K562 (cell line): ENCODE data around the gene UGT1A5. TPM values are rescaled to one million over a fixed set of nuclear protein-coding genes. Genes with fewer than 3 reads are reported as not detected.

ENCODE experiments used
- ATAC-seq: fragments of 200-7000 bp; cut with Tn5 transposase; 3 replicates; pipeline ENCODE4 v1.9.1; 2020; ENCODE audit warnings: moderate library complexity
- BruUV-seq: library from RNA; stranded (reverse); fragments of 400-500 nt; replicated peaks from 2 replicates; lab custom pipeline; 2021; lab: Mats Ljungman, UMichigan
- CTCF ChIA-PET: fragments of 300-600 bp; formaldehyde crosslinking; extraction: SDS; loops from one replicate; lab custom pipeline; 2021; ENCODE audit warnings: low intra/inter-chr PET ratio; lab: Yijun Ruan, JAX
- POLR2A ChIA-PET: fragments of 300-600, 350-650 bp; sonication (Branson Sonifier 250); formaldehyde crosslinking; extraction: SDS; loops from one replicate; lab custom pipeline; 2021; ENCODE audit warnings: antibody characterized with exemption, inconsistent platforms; lab: Yijun Ruan, JAX
- DNase-seq, 4 experiments: peaks; one replicate each; pipeline versions ENCODE4 v3.0.0 to v3.0.0-alpha.2; 2011 to 2018; ENCODE audit warnings: low spot score in 3 of 4, mixed read lengths in 3 of 4; ENCODE audit errors: extremely low read depth in 1 of 4
- FAIRE-seq: peaks from 2 replicates; lab custom pipeline; 2011; peaks lifted over from hg19 to GRCh38; lab: Jason Lieb, UNC
- H2AFZ ChIP-seq: 2 replicates; pipeline ENCODE4 v1.6.0; 2011; ENCODE audit warnings: low read depth, low read length, control low read depth, inconsistent platforms
- H3K27ac ChIP-seq: fragments of 200-600 bp; 3 replicates; pipeline ENCODE4 v1.8.0; 2011; ENCODE audit warnings: low read depth, mild to moderate bottlenecking, control low read depth, inconsistent platforms, low read length, moderate library complexity, mixed read lengths; ENCODE audit errors: extremely low read depth
- H3K27me3 ChIP-seq, 2 experiments: fragments of 300-600 bp in 1 of 2; 2 replicates in 1 of 2; 3 replicates in 1 of 2; pipeline versions ENCODE4 v1.6.0 to v1.8.0; 2011; ENCODE audit warnings: inconsistent platforms in 2 of 2, low read length in 2 of 2, mild to moderate bottlenecking in 1 of 2, mixed read lengths in 1 of 2, moderate library complexity in 1 of 2; ENCODE audit not compliant: control insufficient read depth in 2 of 2, insufficient read depth in 2 of 2
- H3K36me3 ChIP-seq: fragments of 300-600 bp; 3 replicates; pipeline ENCODE4 v1.8.0; 2011; ENCODE audit warnings: mild to moderate bottlenecking, low read length, inconsistent platforms; ENCODE audit not compliant: control insufficient read depth, insufficient read depth
- H3K4me1 ChIP-seq, 2 experiments: fragments of 200-600 bp in 1 of 2; replicated peaks in 1 of 2; 2 replicates in 1 of 2; 3 replicates in 1 of 2; pipeline versions ENCODE4 v1.5.1 to v1.8.0; 2011; ENCODE audit warnings: inconsistent platforms in 2 of 2, low read length in 2 of 2, mild to moderate bottlenecking in 1 of 2, mixed read lengths in 1 of 2, moderate library complexity in 1 of 2; ENCODE audit not compliant: control insufficient read depth in 2 of 2, insufficient read depth in 2 of 2
- H3K4me2 ChIP-seq: 2 replicates; pipeline ENCODE4 v1.6.1; 2011; ENCODE audit warnings: low read length, control low read depth, inconsistent platforms, mixed read lengths; ENCODE audit not compliant: insufficient read depth
- H3K4me3 ChIP-seq: fragments of 200-600 bp; sonication (generic), shearing (Covaris generic); 2 replicates; pipeline ENCODE4 v1.5.1; 2016; ENCODE audit warnings: control low read depth, inconsistent platforms
- H3K79me2 ChIP-seq: fragments of 200-600 bp; 3 replicates; pipeline ENCODE4 v1.8.0; 2011; ENCODE audit warnings: low read length, inconsistent platforms; ENCODE audit not compliant: control insufficient read depth, insufficient read depth
- H3K9ac ChIP-seq, 2 experiments: 2 replicates each; pipeline versions ENCODE4 v1.6.0 to v1.6.1; 2011; ENCODE audit warnings: low read depth in 2 of 2, low read length in 2 of 2, control low read depth in 1 of 2, inconsistent platforms in 1 of 2, mild to moderate bottlenecking in 1 of 2, mixed read lengths in 1 of 2; ENCODE audit not compliant: insufficient read depth in 1 of 2
- H3K9me1 ChIP-seq: one replicate; pipeline ENCODE4 v1.6.0; 2011; ENCODE audit warnings: inconsistent platforms, mild to moderate bottlenecking, low read length, moderate library complexity; ENCODE audit not compliant: control insufficient read depth, insufficient read depth
- H3K9me3 ChIP-seq: replicated peaks from 2 replicates; pipeline ENCODE4 v1.5.1; 2011; ENCODE audit warnings: low read depth, low read length, inconsistent platforms; ENCODE audit not compliant: control insufficient read depth, insufficient read depth
- H4K20me1 ChIP-seq: replicated peaks from 2 replicates; pipeline ENCODE4 v1.6.1; 2011; ENCODE audit warnings: low read length, inconsistent platforms, mixed read lengths; ENCODE audit not compliant: control insufficient read depth, insufficient read depth
- CHD1 ChIP-seq: fragments of 200-600 bp; sonication (generic); IDR thresholded peaks from one replicate; pipeline ENCODE4 v1.6.1; 2012; ENCODE audit warnings: mild to moderate bottlenecking, moderate library complexity, low read length, inconsistent platforms
- CSDE1 ChIP-seq, 2 experiments: fragments of 450-650 bp; IDR thresholded peaks; 2 replicates each; pipeline ENCODE4 v1.6.1; 2016; ENCODE audit warnings: mild to moderate bottlenecking in 1 of 2
- FOXJ3 ChIP-seq: sonication (generic); formaldehyde crosslinking; IDR thresholded peaks from 2 replicates; pipeline ENCODE4 v1.4.0; 2020; ENCODE audit warnings: mild to moderate bottlenecking, missing genetic modification reagents
- GATA2 ChIP-seq: sonication (generic); formaldehyde crosslinking; IDR thresholded peaks from 2 replicates; pipeline ENCODE4 v1.4.0; 2020; ENCODE audit warnings: mild to moderate bottlenecking, missing genetic modification reagents
- HDGF ChIP-seq: fragments of 450-650 bp; IDR thresholded peaks from 2 replicates; pipeline ENCODE4 v1.6.1; 2016
- SIN3A ChIP-seq, 2 experiments: fragments of 150-350 bp in 1 of 2; IDR thresholded peaks; 2 replicates each; pipeline ENCODE4 v1.6.1; 2011 to 2016; ENCODE audit warnings: borderline replicate concordance in 2 of 2, low read depth in 2 of 2, low read length in 2 of 2, mild to moderate bottlenecking in 2 of 2, moderate library complexity in 2 of 2; ENCODE audit not compliant: control insufficient read depth in 1 of 2
- TFAM ChIP-seq: fragments of 250-450 bp; sonication (Bioruptor Pico); conservative IDR thresholded peaks from 2 replicates; pipeline ENCODE4 v1.5.0; 2021; ENCODE audit warnings: mild to moderate bottlenecking, moderate library complexity
- ZFP30 ChIP-seq: fragments of 250-450 bp; sonication (Bioruptor Pico); IDR thresholded peaks from 2 replicates; pipeline ENCODE4 v1.8.0; 2022; ENCODE audit warnings: moderate library complexity, mild to moderate bottlenecking, inconsistent platforms, borderline replicate concordance
- ZNF644 ChIP-seq: fragments of 200-800 bp; sonication (Bioruptor generic); IDR thresholded peaks from 2 replicates; pipeline ENCODE4 v1.6.1; 2016; ENCODE audit warnings: low read depth, missing genetic modification characterization, missing compliant biosample characterization
- WGBS: fragments of 100-300 bp; shearing (Covaris generic); methylation state at CpG from one replicate; pipeline ENCODE4 v1.1.6; 2016; ENCODE audit warnings: low coverage, mixed read lengths; ENCODE audit not compliant: insufficient coverage; ENCODE audit errors: missing lambda C conversion rate; 5-methylcytosine and 5-hydroxymethylcytosine counted together
- in situ Hi-C: fragments of 300-500 bp; cut with MboI; formaldehyde crosslinking; loops from 4 replicates; pipeline ENCODE4 v1.15.0; 2018; ENCODE audit warnings: inconsistent platforms, mixed read lengths
- intact Hi-C: fragments of 100-400 bp; cut with micrococcal nuclease; formaldehyde crosslinking; loops from 2 replicates; pipeline ENCODE4 v1.14.2; 2022
- polyA plus RNA-seq, 8 experiments: library from polyadenylated mRNA; depleted of rRNA in 4 of 8; stranded (reverse) in 5 of 8; unstranded in 3 of 8; fragments of >200 nt; fragmentation: Nextera tagmentation in 2 of 8; fragmentation: Illumina TruSeq in 1 of 8; extraction: Ambion mirVana in 2 of 8; extraction: Trizol in 1 of 8; gene quantifications; 2 replicates each; pipeline versions ENCODE4 v1.2.1 to v1.2.3, GENCODE V29; 2011 to 2014; ENCODE audit warnings: inconsistent platforms in 1 of 8, missing spikeins in 1 of 8
- total RNA-seq, 7 experiments: library from RNA; depleted of rRNA in 6 of 7; stranded (reverse); fragments of >200 nt in 6 of 7; fragmentation: Illumina TruSeq in 2 of 7; extraction: Trizol in 2 of 7; gene quantifications; 2 replicates each; pipeline versions ENCODE4 v1.2.1 to v1.2.3, GENCODE V29; 2011 to 2021; ENCODE audit warnings: low replicate concordance in 1 of 7
- TF ChIP-seq, protein P1 (sequence below), 2 experiments: fragments of 450-650 bp; IDR thresholded peaks; 2 replicates each; pipeline ENCODE4 v1.6.1; 2016

UGT1A5 gene
- total and polyA plus RNA-seq, 9 of the 15 experiments (the other 6 are each of a cell fraction or from before 2014, with no cell fraction given) = not detected

DNA sequence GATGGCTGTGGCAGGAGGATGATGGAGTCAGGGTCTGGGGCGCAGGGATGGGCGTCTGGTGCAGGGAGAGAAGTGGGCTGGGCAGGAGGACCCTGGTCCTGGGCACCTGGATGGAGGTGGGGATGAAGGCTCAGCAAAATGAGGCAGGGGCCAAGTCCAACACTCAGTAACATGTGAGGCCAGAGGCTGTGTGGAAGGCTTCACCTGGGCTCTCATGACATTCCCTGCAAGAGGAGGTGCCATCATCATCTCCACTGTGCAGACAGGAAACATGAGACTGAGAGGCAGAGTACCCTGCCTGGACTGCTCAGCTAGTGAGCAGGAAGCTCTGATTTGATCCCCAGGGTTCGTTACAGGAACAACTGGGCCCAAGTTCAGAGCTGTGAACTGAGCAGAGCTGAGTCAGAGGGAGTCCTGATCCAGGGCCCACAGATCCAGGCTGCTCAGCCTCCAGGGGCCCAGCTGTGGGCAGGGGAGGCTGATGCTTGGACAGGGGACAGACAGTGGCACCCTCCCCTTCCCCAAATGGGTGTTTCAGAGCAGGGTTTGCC is 104.7 kb downstream of the UGT1A5 start:
- no peaks in the 10 kb centered on the region; a peak in 1 of 5 replicates for H3K4me1 ChIP-seq
- BruUV-seq = no TSS peak
- no peaks in the 10 kb centered on the region; the same call in 1 of the 2 replicates for H4K20me1 ChIP-seq
- TF ChIP-seq CHD1 (no peak), ZFP30 (CRISPR knock-in tag) (no peak), SIN3A (IDR thresholded peaks at IDR 0.05; ENCODE audit: borderline replicate concordance in 2 of 2, control insufficient read depth in 1 of 2, low read depth in 2 of 2, low read length in 2 of 2) (no peak), ZNF644 (no peak), GATA2 (CRISPR knock-in tag) (no peak), FOXJ3 (CRISPR knock-in tag) (no peak), CSDE1 (IDR thresholded peaks at IDR 0.05) (no peak), HDGF (no peak), TFAM (no peak)
- TF ChIP-seq, protein P1, sequence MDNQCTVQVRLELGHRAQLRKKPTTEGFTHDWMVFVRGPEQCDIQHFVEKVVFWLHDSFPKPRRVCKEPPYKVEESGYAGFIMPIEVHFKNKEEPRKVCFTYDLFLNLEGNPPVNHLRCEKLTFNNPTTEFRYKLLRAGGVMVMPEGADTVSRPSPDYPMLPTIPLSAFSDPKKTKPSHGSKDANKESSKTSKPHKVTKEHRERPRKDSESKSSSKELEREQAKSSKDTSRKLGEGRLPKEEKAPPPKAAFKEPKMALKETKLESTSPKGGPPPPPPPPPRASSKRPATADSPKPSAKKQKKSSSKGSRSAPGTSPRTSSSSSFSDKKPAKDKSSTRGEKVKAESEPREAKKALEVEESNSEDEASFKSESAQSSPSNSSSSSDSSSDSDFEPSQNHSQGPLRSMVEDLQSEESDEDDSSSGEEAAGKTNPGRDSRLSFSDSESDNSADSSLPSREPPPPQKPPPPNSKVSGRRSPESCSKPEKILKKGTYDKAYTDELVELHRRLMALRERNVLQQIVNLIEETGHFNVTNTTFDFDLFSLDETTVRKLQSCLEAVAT (IDR thresholded peaks at IDR 0.05) = no peak
- H3K4me3 ChIP-seq = no peak overlapping the region
- no peaks in the 10 kb centered on the region for H3K9me1 ChIP-seq
- no peak overlapping the region for H3K9ac ChIP-seq
- in situ Hi-C loops = no loop called here
- DNase-seq (no peak), ATAC-seq (no peak), FAIRE-seq (no peak)
- intact Hi-C loops = no loop called here
- WGBS = 10% methylated on average over 3 of the region's 3 CpGs
- peaks cover 0 to 51% of the 10 kb centered on the region in 2 experiments; a peak in 4 of 5 replicates for H3K27me3 ChIP-seq
- no peaks in the 10 kb centered on the region for H3K9me3 ChIP-seq
- H2AFZ ChIP-seq = no peak overlapping the region
- ChIA-PET CTCF (no interaction called here), POLR2A (interaction anchor here (0.6 kb wide), 1 partner anchor 20 kb away, joined by 3 read pairs; no protein-coding TSS in a partner anchor)
- no peaks in the 10 kb centered on the region for H3K36me3 ChIP-seq
- no peak overlapping the region for H3K27ac ChIP-seq
- no peaks in the 10 kb centered on the region for H3K79me2 ChIP-seq
- H3K4me2 ChIP-seq = no peak overlapping the region
